ENCODE measurements around the gene SPATA7.

SPATA7 gene

DNA sequence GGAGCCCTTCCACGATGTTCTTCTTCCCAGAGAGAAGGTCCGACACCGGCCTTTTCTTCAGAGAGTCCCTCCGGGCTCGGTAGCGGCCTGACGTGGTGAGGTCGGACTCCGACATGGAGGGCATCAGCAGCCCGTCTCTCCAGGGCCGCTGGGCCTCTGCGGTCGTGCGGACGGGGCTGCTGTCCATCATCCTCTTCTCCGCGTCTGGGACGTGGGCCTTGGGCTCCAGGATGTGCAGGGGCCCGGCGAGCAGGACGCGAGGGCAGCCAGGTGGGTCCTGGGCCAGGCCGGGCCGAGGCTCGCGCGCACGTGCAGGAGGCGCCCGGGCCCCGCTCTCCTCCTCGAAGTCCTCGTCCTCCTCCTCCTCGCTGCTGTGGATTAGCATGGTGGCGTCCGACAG lies 93.5 kb downstream of the SPATA7 start:
- no peak overlapping the region for H3K4me3 ChIP-seq (ENCODE audit: low read depth, low read length)
- DNase-seq (ENCODE audit: low read depth) = no peak
- TF ChIP-seq, protein P1, sequence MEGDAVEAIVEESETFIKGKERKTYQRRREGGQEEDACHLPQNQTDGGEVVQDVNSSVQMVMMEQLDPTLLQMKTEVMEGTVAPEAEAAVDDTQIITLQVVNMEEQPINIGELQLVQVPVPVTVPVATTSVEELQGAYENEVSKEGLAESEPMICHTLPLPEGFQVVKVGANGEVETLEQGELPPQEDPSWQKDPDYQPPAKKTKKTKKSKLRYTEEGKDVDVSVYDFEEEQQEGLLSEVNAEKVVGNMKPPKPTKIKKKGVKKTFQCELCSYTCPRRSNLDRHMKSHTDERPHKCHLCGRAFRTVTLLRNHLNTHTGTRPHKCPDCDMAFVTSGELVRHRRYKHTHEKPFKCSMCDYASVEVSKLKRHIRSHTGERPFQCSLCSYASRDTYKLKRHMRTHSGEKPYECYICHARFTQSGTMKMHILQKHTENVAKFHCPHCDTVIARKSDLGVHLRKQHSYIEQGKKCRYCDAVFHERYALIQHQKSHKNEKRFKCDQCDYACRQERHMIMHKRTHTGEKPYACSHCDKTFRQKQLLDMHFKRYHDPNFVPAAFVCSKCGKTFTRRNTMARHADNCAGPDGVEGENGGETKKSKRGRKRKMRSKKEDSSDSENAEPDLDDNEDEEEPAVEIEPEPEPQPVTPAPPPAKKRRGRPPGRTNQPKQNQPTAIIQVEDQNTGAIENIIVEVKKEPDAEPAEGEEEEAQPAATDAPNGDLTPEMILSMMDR (IDR thresholded peaks at IDR 0.05; ENCODE audit: control insufficient read depth, extremely low read depth, insufficient read depth) = no peak

- TF ChIP-seq, protein P1 (IDR thresholded peaks at IDR 0.05; ENCODE audit: control insufficient read depth, extremely low read depth, insufficient read depth) = no peak
- H3K4me3 ChIP-seq (ENCODE audit: low read depth, low read length) = no peak overlapping the region
- DNase-seq (ENCODE audit: low read depth) = no peak
These were observed 94.1 kb downstream of the SPATA7 start for GRCh38 chr14:88479574-88479987.

- no peak for DNase-seq (ENCODE audit: low read depth)
- TF ChIP-seq, protein P1 (IDR thresholded peaks at IDR 0.05; ENCODE audit: control insufficient read depth, extremely low read depth, insufficient read depth) = no peak
These were observed 95.6 kb downstream of the SPATA7 start for GRCh38 chr14:88481059-88481458.

GRCh38 chr14:88481794-88482193 lies 96.3 kb downstream of the SPATA7 start:
- DNase-seq (ENCODE audit: low read depth) = no peak
- TF ChIP-seq, protein P1 (IDR thresholded peaks at IDR 0.05; ENCODE audit: control insufficient read depth, extremely low read depth, insufficient read depth) = no peak
- no peak overlapping the region for H3K4me3 ChIP-seq (ENCODE audit: low read depth, low read length)

More at GRCh38 chr14:88481059-88481458, 95.6 kb downstream of the SPATA7 start:
- no peak overlapping the region for H3K4me3 ChIP-seq (ENCODE audit: low read depth, low read length)

- no peak overlapping the region for H3K4me3 ChIP-seq (ENCODE audit: low read depth, low read length)
- TF ChIP-seq, protein P1 (IDR thresholded peaks at IDR 0.05; ENCODE audit: control insufficient read depth, extremely low read depth, insufficient read depth) = no peak
- no peak for DNase-seq (ENCODE audit: low read depth)
These were observed 97.1 kb downstream of the SPATA7 start for GRCh38 chr14:88482524-88482923.
